Neural crest cell (in vitro differentiated cells): ENCODE measurements around the gene HUS1B. TPM values are rescaled to one million over a fixed set of nuclear protein-coding genes. Genes with fewer than 3 reads are reported as not detected.
"Not testable (repeated sequence)": the region's sequence is repeated elsewhere in the genome, so short reads cannot be mapped to it uniquely, and the experiment has no call there.

Experiments used
- DNase-seq: peaks from one replicate; pipeline ENCODE4 v3.0.0; 2021; ENCODE audit warnings: low read depth, mixed read lengths, low spot score
- H3K27ac Mint-ChIP-seq: one replicate; pipeline ENCODE4 v1.8.0; 2021; ENCODE audit warnings: mild to moderate bottlenecking, mixed read lengths; ENCODE audit not compliant: unreplicated experiment
- H3K27me3 Mint-ChIP-seq: 2 replicates; pipeline ENCODE4 v1.8.0; 2021; ENCODE audit warnings: low read depth, mild to moderate bottlenecking, mixed read lengths
- H3K36me3 Mint-ChIP-seq: 2 replicates; pipeline ENCODE4 v1.8.0; 2021; ENCODE audit warnings: low read depth, mild to moderate bottlenecking, mixed read lengths
- H3K4me1 Mint-ChIP-seq: 2 replicates; pipeline ENCODE4 v1.8.0; 2021; ENCODE audit warnings: mixed read lengths
- H3K4me3 Mint-ChIP-seq: one replicate; pipeline ENCODE4 v1.8.0; 2021; ENCODE audit warnings: mild to moderate bottlenecking, mixed read lengths
- H3K9me3 Mint-ChIP-seq: 2 replicates; pipeline ENCODE4 v1.8.0; 2021; ENCODE audit warnings: mixed read lengths
- total RNA-seq: library from RNA; stranded (reverse); gene quantifications from 2 replicates; pipeline ENCODE4 v1.2.1, GENCODE V29; 2021
- TF ChIP-seq, protein P1 (sequence below): fragments of 200-600 bp; sonication (generic); conservative IDR thresholded peaks from 2 replicates; pipeline ENCODE4 v1.5.0; 2021; ENCODE audit warnings: antibody characterized with exemption, mild to moderate bottlenecking

The HUS1B gene
- total RNA-seq, 1 donor from 2014 or later = 0.40 TPM

DNA sequence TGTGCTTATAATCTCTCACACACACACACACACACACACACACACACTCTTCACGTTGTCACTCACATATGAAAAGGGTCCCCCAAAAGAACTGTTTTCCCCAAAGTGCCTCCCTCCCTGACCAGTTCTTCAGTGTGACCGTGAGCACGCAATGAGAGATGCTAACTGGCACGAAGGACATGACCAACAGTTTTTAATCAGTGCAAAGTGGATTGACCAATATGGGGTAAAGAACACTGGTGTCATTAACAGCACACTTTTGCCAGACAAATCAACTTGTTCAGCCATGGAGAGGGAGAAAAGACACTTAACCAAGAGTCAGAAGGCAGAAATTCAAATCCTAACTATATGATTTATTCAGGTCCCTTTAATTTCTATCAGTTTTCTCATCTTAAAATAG lies 21.0 kb upstream of the HUS1B start:
- TF ChIP-seq, protein P1, sequence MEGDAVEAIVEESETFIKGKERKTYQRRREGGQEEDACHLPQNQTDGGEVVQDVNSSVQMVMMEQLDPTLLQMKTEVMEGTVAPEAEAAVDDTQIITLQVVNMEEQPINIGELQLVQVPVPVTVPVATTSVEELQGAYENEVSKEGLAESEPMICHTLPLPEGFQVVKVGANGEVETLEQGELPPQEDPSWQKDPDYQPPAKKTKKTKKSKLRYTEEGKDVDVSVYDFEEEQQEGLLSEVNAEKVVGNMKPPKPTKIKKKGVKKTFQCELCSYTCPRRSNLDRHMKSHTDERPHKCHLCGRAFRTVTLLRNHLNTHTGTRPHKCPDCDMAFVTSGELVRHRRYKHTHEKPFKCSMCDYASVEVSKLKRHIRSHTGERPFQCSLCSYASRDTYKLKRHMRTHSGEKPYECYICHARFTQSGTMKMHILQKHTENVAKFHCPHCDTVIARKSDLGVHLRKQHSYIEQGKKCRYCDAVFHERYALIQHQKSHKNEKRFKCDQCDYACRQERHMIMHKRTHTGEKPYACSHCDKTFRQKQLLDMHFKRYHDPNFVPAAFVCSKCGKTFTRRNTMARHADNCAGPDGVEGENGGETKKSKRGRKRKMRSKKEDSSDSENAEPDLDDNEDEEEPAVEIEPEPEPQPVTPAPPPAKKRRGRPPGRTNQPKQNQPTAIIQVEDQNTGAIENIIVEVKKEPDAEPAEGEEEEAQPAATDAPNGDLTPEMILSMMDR = no peak
- H3K9me3 Mint-ChIP-seq = no peaks in the 10 kb centered on the region
- no peak overlapping the region for H3K27ac Mint-ChIP-seq
- peaks cover 8% of the 10 kb centered on the region for H3K36me3 Mint-ChIP-seq
- H3K27me3 Mint-ChIP-seq = peaks cover 7% of the 10 kb centered on the region
- H3K4me3 Mint-ChIP-seq = no peak overlapping the region
- DNase-seq = no peak
- peaks cover 15% of the 10 kb centered on the region for H3K4me1 Mint-ChIP-seq

- TF ChIP-seq, protein P1 = no peak
- no peak for DNase-seq
- Mint-ChIP-seq H3K27ac (no peak overlapping the region), H3K9me3 (peaks cover 9% of the 10 kb centered on the region), H3K36me3 (peaks cover 16% of the 10 kb centered on the region), H3K4me1 (peaks cover under 1% of the 10 kb centered on the region), H3K4me3 (no peak overlapping the region), H3K27me3 (no peaks in the 10 kb centered on the region)
Observed at GRCh38 chr6:674956-675355, 18.1 kb upstream of the HUS1B start.

GRCh38 chr6:674406-674805 lies 17.5 kb upstream of the HUS1B start:
- Mint-ChIP-seq H3K27ac (no peak overlapping the region), H3K9me3 (peaks cover 9% of the 10 kb centered on the region), H3K27me3 (no peaks in the 10 kb centered on the region), H3K4me3 (no peak overlapping the region), H3K4me1 (no peaks in the 10 kb centered on the region), H3K36me3 (peaks cover 16% of the 10 kb centered on the region)
- TF ChIP-seq, protein P1 = no peak
- DNase-seq = no peak

DNA sequence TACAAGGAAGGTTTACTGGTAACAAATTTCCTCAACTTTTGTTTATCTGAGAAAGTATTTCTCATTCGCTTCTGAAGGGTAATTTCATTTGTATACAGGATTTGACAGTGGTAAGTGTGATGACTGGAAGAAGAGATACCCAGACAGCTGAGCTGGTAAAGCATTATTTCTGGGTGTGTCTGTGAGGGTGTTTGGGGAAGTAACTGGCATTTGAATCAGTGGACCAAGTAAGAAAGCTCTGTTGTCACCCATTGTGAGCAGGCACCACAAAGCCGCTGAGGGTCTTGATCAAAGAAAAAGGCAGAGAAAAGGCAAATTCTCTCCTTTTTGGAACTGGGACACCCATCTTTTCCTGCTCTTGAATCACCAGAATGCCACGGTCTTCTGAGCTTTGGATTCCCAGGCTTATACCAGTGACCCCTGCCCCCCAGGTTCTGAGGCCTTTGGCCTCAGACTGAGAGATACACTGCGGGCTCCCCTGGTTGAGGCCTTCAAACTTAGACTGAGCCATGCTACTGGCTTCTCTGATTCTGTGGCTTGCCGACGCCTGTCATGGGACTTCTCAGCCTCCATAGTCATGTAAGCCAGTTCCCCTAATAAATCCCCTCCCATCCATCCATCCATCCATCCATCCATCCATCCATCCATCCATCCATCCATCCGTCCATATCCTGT lies 10.5 kb upstream of the HUS1B start:
- TF ChIP-seq, protein P1 = no peak
- Mint-ChIP-seq H3K36me3 (peaks cover 27% of the 10 kb centered on the region), H3K27me3 (no peaks in the 10 kb centered on the region), H3K4me3 (no peak overlapping the region), H3K27ac (no peak overlapping the region), H3K4me1 (peaks cover 4% of the 10 kb centered on the region), H3K9me3 (peaks cover 21% of the 10 kb centered on the region)
- no peak for DNase-seq

- H3K36me3 Mint-ChIP-seq = peaks cover 21% of the 10 kb centered on the region
Observed at GRCh38 chr6:665403-666267, 8.7 kb upstream of the HUS1B start.

DNA sequence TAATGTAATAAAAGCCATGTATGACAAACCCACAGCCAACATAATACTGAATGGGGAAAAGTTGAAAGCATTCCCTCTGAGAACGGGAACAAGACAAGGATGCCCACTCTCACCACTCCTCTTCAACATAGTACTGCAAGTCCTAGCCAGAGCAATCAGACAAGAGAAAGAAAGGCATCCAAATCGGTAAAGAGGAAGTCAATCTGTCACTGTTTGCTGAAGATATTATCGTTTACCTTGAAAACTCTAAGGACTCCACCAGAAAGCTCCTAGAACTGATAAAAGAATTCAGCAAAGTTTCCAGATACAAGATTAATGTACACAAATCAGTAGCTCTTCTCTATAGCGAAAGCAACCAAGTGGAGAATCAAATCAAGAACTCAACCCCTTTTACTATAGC lies 6.9 kb upstream of the HUS1B start:
- H3K27me3 Mint-ChIP-seq, H3K4me3 Mint-ChIP-seq, H3K27ac Mint-ChIP-seq, DNase-seq: not testable (repeated sequence)
- Mint-ChIP-seq H3K9me3 (peaks cover 15% of the 10 kb centered on the region), H3K4me1 (peaks cover 25% of the 10 kb centered on the region), H3K36me3 (peaks cover 24% of the 10 kb centered on the region)

More at GRCh38 chr6:665403-666267, 8.7 kb upstream of the HUS1B start:
- Mint-ChIP-seq H3K4me3 (no peak overlapping the region), H3K27me3 (no peaks in the 10 kb centered on the region), H3K27ac (no peak overlapping the region), H3K9me3 (peaks cover 15% of the 10 kb centered on the region), H3K4me1 (peaks cover 12% of the 10 kb centered on the region)
- no peak for DNase-seq
- TF ChIP-seq, protein P1 = no peak
